Stimulated activated CD4-positive, alpha-beta T cell treated with anti-CD3 and anti-CD28 coated beads, Interleukin-12 subunit alpha, Interleukin-12 subunit beta, amount 100 ng/mL, for 24 hours (primary cell): ENCODE results near the gene JPH3.

Experiments used
- DNase-seq, 2 experiments: peaks; one replicate each; pipeline ENCODE4 v3.0.0-alpha.2; 2020; ENCODE audit warnings: low read depth in 2 of 2

JPH3 gene

DNA sequence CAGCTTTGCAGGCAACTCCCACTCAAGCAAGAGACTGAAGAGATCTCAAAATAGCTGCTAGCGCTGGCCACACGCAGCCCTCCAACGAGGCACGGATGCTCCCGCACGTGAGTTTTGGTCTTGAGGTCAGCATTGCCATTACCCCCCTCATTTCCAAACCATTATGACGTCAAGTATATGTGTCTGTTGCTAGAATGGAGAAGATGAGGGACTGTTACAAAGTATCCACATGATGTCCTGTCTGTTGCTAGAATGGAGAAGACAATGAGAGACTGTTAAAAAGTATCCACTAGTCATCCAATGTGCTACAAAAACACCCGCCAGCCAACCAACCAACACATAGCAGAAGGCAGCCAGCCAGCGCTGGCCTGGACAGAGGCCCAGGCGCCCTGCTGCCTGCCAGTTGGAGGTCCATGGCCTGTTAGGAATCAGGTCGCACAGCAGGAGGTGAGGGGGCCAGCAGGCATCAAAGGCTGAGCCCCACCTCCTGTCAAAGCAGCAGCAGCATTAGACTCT, 138.7 kb downstream of the JPH3 start:
- DNase-seq: no peak

DNA sequence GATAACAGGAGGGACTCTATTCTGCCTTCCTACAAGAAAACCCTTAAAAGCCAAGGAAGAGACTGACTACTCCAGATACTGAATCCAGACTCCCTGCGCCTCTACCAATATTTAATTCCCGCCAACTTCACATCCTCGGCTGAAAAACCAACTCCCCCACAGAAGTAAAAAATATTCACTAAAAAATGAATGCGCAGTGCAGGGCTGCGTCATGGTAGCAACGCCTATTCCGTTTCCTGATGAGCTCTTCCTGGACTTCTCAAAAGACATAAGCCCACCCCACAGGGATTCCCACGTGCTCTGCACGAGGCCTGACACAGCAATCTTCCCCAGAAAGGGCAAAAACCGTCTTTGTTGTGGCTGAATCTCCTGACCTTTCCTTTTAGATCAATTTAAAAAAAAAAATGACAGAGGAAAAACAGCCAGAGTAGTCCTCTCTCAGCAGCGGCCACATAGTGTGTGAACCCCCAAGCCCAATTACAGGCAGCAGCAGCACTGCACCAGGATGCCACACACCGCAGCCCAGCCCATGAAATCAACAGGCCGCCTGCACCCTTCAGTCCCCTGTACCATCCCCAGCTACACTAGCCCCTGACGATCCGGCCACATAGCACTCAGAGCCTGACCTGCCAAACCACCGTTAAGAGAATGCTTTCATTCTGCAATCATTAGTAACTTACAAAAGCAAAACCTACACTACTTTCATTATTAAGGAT, 139.6 kb downstream of the JPH3 start:
- no peak for DNase-seq

DNA sequence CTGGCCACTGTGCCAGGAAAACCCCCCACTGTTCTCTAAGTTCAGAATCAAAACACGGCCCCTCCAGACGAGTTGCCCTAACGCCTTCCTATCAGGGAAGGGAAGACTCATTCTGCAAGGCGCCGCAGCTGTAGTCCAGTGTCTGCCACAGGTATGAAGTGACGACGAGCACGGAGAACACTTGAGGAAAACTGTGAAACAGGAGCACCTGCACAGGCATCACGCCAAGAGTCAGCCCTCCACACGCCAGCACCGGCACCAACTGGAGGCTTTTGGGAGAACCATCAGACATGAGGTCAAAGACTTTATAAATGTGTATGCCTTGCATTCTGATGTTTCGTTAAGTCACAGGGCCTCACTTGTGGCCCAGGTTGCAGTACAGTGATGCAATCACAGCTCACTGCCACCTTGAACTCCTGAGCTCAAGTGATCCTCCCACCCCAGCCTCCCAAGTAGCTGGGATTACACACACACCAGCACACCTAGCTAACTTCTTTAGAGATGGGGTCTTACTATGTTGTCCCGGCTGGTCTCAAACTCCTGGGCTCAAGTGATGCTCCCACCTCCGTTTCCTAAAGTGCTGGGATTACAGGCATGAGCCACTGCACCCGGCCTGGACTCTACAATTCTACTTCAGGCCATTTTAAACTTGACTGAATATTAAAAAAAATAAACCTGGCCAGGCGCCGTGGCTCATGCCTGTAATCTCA, 140.6 kb downstream of the JPH3 start:
- no peak for DNase-seq

DNA sequence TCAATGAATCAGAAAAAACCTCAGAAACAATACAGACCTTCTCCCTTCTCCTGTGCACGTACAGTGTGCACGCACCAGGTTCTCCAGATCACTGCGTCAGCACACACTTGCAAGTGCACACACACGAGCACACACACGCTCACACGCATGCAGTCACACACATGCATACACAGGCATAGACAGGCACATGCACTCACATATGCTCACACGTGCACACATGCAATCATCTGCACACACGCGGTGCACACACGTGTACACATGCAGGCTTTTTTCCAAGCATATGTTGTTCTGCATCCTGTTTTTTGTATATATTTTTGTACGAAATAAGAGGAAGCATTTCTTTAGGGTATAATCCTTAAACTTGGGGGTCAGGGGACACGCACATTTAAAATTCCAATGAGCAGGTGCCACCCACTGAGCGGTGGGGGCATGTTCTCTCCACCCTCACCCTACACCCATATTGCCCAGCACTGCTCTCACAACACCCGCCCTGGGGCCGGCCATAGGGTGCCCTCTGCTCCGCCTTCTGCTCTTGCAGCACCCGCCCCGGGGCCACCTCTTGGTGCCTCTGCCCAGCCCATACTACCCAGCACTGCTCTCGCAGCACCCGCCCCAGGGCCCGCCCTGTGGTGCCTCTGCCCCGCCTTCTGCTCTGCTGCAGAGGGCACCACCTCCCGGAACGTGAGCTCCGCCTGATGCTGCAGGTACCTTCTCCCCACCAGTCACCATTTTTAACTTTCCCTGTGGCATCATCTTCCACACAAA, 142.6 kb downstream of the JPH3 start:
- DNase-seq: no peak

DNA sequence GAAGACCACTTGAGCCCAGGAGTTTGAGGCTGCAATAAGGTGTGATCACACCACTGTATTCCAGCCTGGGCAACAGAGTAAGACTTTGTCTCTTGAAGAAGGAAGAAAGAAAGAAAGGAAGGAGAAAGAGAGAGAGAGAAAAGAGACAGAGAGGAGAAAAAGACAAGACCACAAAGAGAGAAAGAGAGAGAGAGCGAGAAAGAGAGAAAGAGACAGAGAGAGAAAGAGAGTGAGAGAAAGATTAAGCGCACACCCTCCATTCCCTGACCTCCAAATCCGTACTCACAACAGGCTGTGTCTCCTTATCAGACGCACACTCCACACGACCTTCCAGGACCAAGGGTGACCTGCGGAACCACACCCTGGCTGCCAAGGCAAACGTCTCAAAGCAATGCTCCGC, 143.9 kb downstream of the JPH3 start:
- DNase-seq: no peak
